GM23248 (cell line): Measurements from ENCODE around the gene THSD4. TPM values are rescaled to one million over a fixed set of nuclear protein-coding genes. Genes with fewer than 3 reads are reported as not detected.

ENCODE experiments used
- DNase-seq: peaks from one replicate; pipeline ENCODE4 v3.0.0-alpha.2; 2015
- H2AFZ ChIP-seq: fragments of 200-600 bp; sonication (generic); 2 replicates; pipeline ENCODE4 v1.6.1; 2016; ENCODE audit warnings: antibody characterized with exemption
- H3F3A ChIP-seq: fragments of 200-600 bp; sonication (generic); 2 replicates; pipeline ENCODE4 v1.6.1; 2016; ENCODE audit warnings: mild to moderate bottlenecking, antibody characterized with exemption, mixed run types; ENCODE audit not compliant: insufficient read depth
- H3K27ac ChIP-seq: fragments of 200-600 bp; sonication (generic); 2 replicates; pipeline ENCODE4 v1.5.1; 2016; ENCODE audit warnings: mild to moderate bottlenecking
- H3K27me3 ChIP-seq: fragments of 200-600 bp; sonication (generic); replicated peaks from 2 replicates; pipeline ENCODE4 v1.6.1; 2016; ENCODE audit warnings: mild to moderate bottlenecking; ENCODE audit not compliant: insufficient read depth
- H3K36me3 ChIP-seq: fragments of 200-600 bp; sonication (generic); 2 replicates; pipeline ENCODE4 v1.6.1; 2016; ENCODE audit warnings: low read depth, mild to moderate bottlenecking
- H3K4me1 ChIP-seq: fragments of 200-600 bp; sonication (generic); 2 replicates; pipeline ENCODE4 v1.6.1; 2016; ENCODE audit warnings: mild to moderate bottlenecking; ENCODE audit not compliant: insufficient read depth
- H3K4me2 ChIP-seq: fragments of 200-600 bp; sonication (generic); one replicate; pipeline ENCODE4 v1.6.1; 2016; ENCODE audit warnings: mild to moderate bottlenecking; ENCODE audit not compliant: unreplicated experiment
- H3K4me3 ChIP-seq: fragments of 200-600 bp; sonication (generic); 2 replicates; pipeline ENCODE4 v1.5.1; 2016; ENCODE audit warnings: mild to moderate bottlenecking
- H3K79me2 ChIP-seq: fragments of 200-600 bp; sonication (generic); 2 replicates; pipeline ENCODE4 v1.6.1; 2016; ENCODE audit warnings: mild to moderate bottlenecking; ENCODE audit not compliant: insufficient read depth
- H3K9ac ChIP-seq: fragments of 200-600 bp; sonication (generic); 2 replicates; pipeline ENCODE4 v1.6.1; 2016; ENCODE audit warnings: mild to moderate bottlenecking
- H3K9me2 ChIP-seq: fragments of 200-600 bp; sonication (generic); 2 replicates; pipeline ENCODE4 v1.6.1; 2016; ENCODE audit warnings: mixed run types, mild to moderate bottlenecking, moderate library complexity; ENCODE audit not compliant: insufficient read depth
- H3K9me3 ChIP-seq: fragments of 200-600 bp; sonication (generic); one replicate; pipeline ENCODE4 v1.6.1; 2017; ENCODE audit warnings: low read depth
- H4K20me1 ChIP-seq: fragments of 200-600 bp; sonication (generic); 2 replicates; pipeline ENCODE4 v1.6.0; 2016; ENCODE audit not compliant: insufficient read depth
- EZH2 ChIP-seq: fragments of 200-600 bp; sonication (generic); IDR thresholded peaks from 2 replicates; pipeline ENCODE4 v1.6.1; 2018; ENCODE audit warnings: antibody characterized with exemption, mild to moderate bottlenecking; ENCODE audit not compliant: insufficient read depth, poor library complexity, severe bottlenecking
- EZH2phosphoT487 ChIP-seq: fragments of 200-600 bp; sonication (generic); IDR thresholded peaks from 2 replicates; pipeline ENCODE4 v1.6.1; 2018; ENCODE audit warnings: antibody characterized with exemption, moderate library complexity, mild to moderate bottlenecking, low read depth; ENCODE audit not compliant: insufficient read depth
- WGBS, 2 experiments: methylation state at CpG; one replicate each; pipeline ENCODE4 v1.1.6; 2015 to 2017; ENCODE audit warnings: low lambda C conversion rate in 2 of 2, low coverage in 1 of 2; ENCODE audit errors: missing lambda C conversion rate in 2 of 2; 5-methylcytosine and 5-hydroxymethylcytosine counted together
- in situ Hi-C: fragments of 300-500 bp; cut with MboI; formaldehyde crosslinking; loops from 2 replicates; pipeline ENCODE4 v1.15.0; 2020
- polyA plus RNA-seq: library from polyadenylated mRNA; unstranded; fragments of >200 nt; fragmentation: Nextera tagmentation; extraction: Ambion mirVana; gene quantifications from 2 replicates; pipeline ENCODE4 v1.2.1, GENCODE V29; 2016
- total RNA-seq: library from RNA; depleted of rRNA; stranded (reverse); fragments of >200 nt; shearing (Covaris generic); gene quantifications from 2 replicates; pipeline ENCODE4 v1.2.3, GENCODE V29; 2014

Gene THSD4
- total and polyA plus RNA-seq, 2 experiments from 2014 or later, result 14.2 to 58.9 TPM

DNA sequence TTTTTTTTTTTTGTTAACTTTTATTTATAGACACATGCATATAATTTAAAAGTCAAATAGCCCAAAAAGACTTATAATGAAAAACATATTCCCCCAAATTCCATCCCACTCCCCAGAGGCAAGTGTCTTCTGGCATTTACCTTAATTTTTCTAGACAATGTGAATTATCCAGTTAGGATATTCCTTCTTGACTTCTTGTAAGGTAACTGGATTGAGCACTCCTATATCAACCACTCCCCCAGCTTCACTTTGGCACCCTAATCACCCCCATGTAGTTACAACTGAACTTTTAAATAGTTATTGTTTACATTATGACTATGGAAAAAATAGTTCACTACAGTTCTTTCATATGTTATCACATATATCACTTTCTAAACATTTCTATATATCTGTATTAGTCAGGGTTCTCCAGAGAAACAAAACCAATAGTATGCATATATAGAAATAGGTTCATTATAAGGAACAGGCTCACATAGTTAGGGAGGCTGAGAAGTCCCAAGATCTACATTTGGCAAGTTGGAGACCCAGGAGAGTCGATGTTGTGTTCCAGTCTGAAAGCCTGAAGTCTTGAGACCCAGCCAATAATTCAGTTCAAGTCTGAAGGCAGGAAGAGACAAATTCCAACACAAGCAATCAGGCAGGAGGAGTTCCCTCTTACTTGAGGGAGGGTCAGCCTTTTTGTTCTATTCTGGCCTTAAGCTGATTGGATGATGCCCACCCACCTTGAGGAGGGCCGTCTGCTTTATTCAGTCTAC, 175.8 kb downstream of the THSD4 start:
- Histone ChIP-seq H3K4me3 (no peak overlapping the region), H3K27ac (no peak overlapping the region), H3K9ac (no peak overlapping the region), H3K9me3 (no peaks in the 10 kb centered on the region), H4K20me1 (no peaks in the 10 kb centered on the region), H3F3A (peaks cover 22% of the 10 kb centered on the region), H3K27me3 (no peaks in the 10 kb centered on the region), H3K9me2 (no peaks in the 10 kb centered on the region), H2AFZ (no peak overlapping the region), H3K79me2 (no peaks in the 10 kb centered on the region), H3K4me2 (no peak overlapping the region), H3K36me3 (peaks cover 3% of the 10 kb centered on the region; the same call in 1 of the 2 replicates), H3K4me1 (peaks cover 29% of the 10 kb centered on the region)
- in situ Hi-C loops, result no loop called here
- TF ChIP-seq EZH2phosphoT487 (no peak), EZH2 (no peak)
- no peak for DNase-seq
- 70 to 88% methylated on average over 2 of the region's 2 CpGs for WGBS, 2 experiments

DNA sequence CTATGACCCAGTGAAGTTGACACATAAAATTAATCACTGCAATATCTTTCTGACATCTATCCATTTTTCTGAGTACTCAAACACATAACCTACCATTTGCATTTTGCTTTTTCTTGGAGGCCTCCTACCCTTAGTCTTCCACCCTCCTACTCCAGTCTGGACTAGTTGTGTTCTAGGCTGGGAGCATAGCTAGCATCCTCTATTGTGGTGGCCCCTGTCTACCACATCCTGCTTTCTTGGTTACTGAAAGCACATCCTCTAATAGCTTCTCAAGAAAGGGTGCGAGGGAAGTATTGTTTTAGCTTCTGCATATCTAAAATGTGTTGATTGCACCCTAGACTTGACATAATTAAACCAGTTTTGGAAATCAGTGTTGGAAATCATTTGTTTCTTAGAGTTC, 176.5 kb downstream of the THSD4 start:
- H3K9ac ChIP-seq, result no peak overlapping the region
- 100% methylated on average over 1 of the region's 1 CpG for WGBS, 2 experiments
- peaks cover 3% of the 10 kb centered on the region; the same call in 1 of the 2 replicates for H3K36me3 ChIP-seq
- peaks cover 36% of the 10 kb centered on the region for H3K4me1 ChIP-seq
- H3K79me2 ChIP-seq, result no peaks in the 10 kb centered on the region
- H3K27ac ChIP-seq, result no peak overlapping the region
- H2AFZ ChIP-seq, result no peak overlapping the region
- no peak overlapping the region for H3K4me3 ChIP-seq
- no peaks in the 10 kb centered on the region for H3K9me2 ChIP-seq
- TF ChIP-seq EZH2 (no peak), EZH2phosphoT487 (no peak)
- H3K9me3 ChIP-seq, result no peaks in the 10 kb centered on the region
- no peaks in the 10 kb centered on the region for H4K20me1 ChIP-seq
- in situ Hi-C loops, result no loop called here
- DNase-seq, result no peak
- peaks cover 28% of the 10 kb centered on the region for H3F3A ChIP-seq
- no peak overlapping the region for H3K4me2 ChIP-seq
- H3K27me3 ChIP-seq, result no peaks in the 10 kb centered on the region

DNA sequence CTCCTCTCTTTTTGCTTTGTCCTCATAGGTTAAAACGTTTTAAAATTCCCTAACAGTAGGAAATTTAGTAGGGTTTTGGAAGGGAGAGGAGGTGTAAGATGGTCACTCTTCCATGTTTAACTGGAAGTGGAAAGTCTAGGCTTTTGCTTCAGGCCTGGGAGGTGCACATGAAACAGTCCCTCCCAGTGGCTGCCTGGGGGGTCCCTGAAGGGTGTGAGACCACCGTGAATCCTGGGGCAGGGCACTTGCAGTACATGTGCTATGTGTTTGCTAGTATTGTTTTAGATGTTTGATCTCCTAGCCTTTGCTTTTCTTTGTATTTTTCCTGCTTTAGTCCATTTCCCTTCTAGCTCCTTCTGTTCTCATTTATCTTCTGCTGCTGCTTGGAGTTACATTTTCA, 178.5 kb downstream of the THSD4 start:
- Histone ChIP-seq H3K4me2 (peak overlapping the region; percentile 49), H3K4me3 (no peak overlapping the region), H3K4me1 (peaks cover 32% of the 10 kb centered on the region), H3K9me3 (no peaks in the 10 kb centered on the region), H3F3A (peaks cover 30% of the 10 kb centered on the region), H3K36me3 (peaks cover 3% of the 10 kb centered on the region; the same call in 1 of the 2 replicates), H3K9ac (peak overlapping the region; percentile 38; the same call in 1 of the 2 replicates), H2AFZ (no peak overlapping the region), H4K20me1 (no peaks in the 10 kb centered on the region), H3K9me2 (no peaks in the 10 kb centered on the region), H3K27ac (peak overlapping the region; percentile 95), H3K27me3 (no peaks in the 10 kb centered on the region), H3K79me2 (0 out of 2 replicates have a peak, but pooled peaks cover under 1% of the 10 kb centered on the region)
- TF ChIP-seq EZH2phosphoT487, result no peak
- no peak for TF ChIP-seq EZH2
- 1 to 7% methylated on average over 2 of the region's 2 CpGs for WGBS, 2 experiments
- in situ Hi-C loops, result no loop called here
- no peak for DNase-seq

DNA sequence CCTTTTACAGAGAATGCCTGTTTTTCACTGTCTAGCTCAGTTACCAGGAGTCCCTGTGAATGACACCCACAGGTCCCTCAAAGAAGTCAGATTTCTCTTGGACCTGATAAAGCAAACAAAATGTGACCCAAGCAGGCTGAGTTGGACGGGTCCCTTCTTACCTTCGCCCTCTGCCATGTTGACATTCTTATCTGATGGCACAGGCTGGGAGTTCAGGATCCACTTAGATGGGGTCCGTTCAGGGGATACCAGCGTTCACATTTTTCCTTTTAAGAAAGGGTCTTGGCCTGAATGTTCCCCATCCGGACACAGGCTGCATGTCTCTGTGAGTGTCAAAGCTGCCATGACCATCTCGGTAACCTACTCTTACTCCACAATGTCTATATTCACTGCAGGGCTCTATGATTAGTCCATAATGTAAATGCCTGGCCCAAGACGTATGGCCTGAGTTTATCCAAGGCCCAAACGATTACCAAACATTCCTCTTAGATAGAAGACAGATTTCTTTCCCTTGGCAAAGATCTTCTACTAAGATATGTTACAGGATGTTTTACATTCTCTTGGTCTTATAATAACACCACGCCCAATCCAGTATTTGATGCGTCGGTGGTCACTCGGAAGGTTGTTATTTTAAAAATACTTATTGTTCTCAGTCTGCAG, 179.1 kb downstream of the THSD4 start:
- Histone ChIP-seq H3K9ac (peak overlapping the region; percentile 76), H3K4me1 (peaks cover 32% of the 10 kb centered on the region), H3K4me3 (peak overlapping the region; percentile 24; the same call in 1 of the 2 replicates)

More for the DNA sequence above, 179.1 kb downstream of the THSD4 start:
- Histone ChIP-seq H3K9me2 (no peaks in the 10 kb centered on the region), H3K9me3 (no peaks in the 10 kb centered on the region), H3K79me2 (0 out of 2 replicates have a peak, but pooled peaks cover 6% of the 10 kb centered on the region), H3K36me3 (peaks cover 3% of the 10 kb centered on the region; the same call in 1 of the 2 replicates), H3K27ac (peak overlapping the region; percentile 95), H4K20me1 (no peaks in the 10 kb centered on the region), H3F3A (peaks cover 30% of the 10 kb centered on the region), H3K27me3 (no peaks in the 10 kb centered on the region), H3K4me2 (peak overlapping the region; percentile 76), H2AFZ (no peak overlapping the region)
- no peak for TF ChIP-seq EZH2phosphoT487
- TF ChIP-seq EZH2, result no peak
- in situ Hi-C loops, result no loop called here
- WGBS, 2 experiments, result 54 to 55% methylated on average over 12 of the region's 12 CpGs
- DNase-seq, result peak; percentile 89
